CD4-positive, CD25-positive, alpha-beta regulatory T cell (primary cell): ENCODE measurements around the gene NFIC. TPM values are rescaled to one million over a fixed set of nuclear protein-coding genes. Genes with fewer than 3 reads are reported as not detected.

Experiments used
- ATAC-seq, 2 donors: fragments of 150-1000 bp; cut with Tn5 transposase; one replicate each; pipeline ENCODE4 v1.10.0; 2021; ENCODE audit warnings: low read depth in 2 of 2, moderate number of reproducible peaks in 2 of 2, moderate library complexity in 1 of 2
- DNase-seq, 3 donors: peaks; one replicate each; pipeline versions ENCODE4 v3.0.0 to v3.0.0-alpha.2; 2012 to 2022; ENCODE audit warnings: mixed read lengths in 1 of 3
- H3K27ac ChIP-seq: one replicate; pipeline ENCODE4 v1.7.0; 2013; ENCODE audit warnings: mild to moderate bottlenecking, low read length; ENCODE audit not compliant: insufficient read depth, poor library complexity, severe bottlenecking
- H3K27me3 ChIP-seq: one replicate; pipeline ENCODE4 v1.7.0; 2013; ENCODE audit warnings: low read length; ENCODE audit not compliant: control insufficient read depth, insufficient read depth
- H3K36me3 ChIP-seq: one replicate; pipeline ENCODE4 v1.7.0; 2013; ENCODE audit warnings: mild to moderate bottlenecking, low read length, moderate library complexity; ENCODE audit not compliant: control insufficient read depth, insufficient read depth
- H3K4me1 ChIP-seq: 2 replicates; pipeline ENCODE4 v1.7.0; 2013; ENCODE audit warnings: mild to moderate bottlenecking, low read length; ENCODE audit not compliant: insufficient read depth, control insufficient read depth, poor library complexity, severe bottlenecking
- H3K4me3 ChIP-seq: one replicate; pipeline ENCODE4 v1.7.0; 2013; ENCODE audit warnings: low read depth, mild to moderate bottlenecking, low read length, moderate library complexity
- H3K9me3 ChIP-seq, 2 experiments: 1 replicate in 1 of 2; 2 replicates in 1 of 2; pipeline ENCODE4 v1.7.0; 2013; ENCODE audit warnings: low read length in 2 of 2, mild to moderate bottlenecking in 1 of 2, moderate library complexity in 1 of 2; ENCODE audit not compliant: control insufficient read depth in 2 of 2
- H3K27ac Mint-ChIP-seq, 3 donors: one replicate each; pipeline ENCODE4 v1.8.0; 2020 to 2022; ENCODE audit warnings: mild to moderate bottlenecking in 3 of 3, mixed read lengths in 3 of 3, moderate library complexity in 2 of 3
- H3K27me3 Mint-ChIP-seq: one replicate; pipeline ENCODE4 v1.8.0; 2022; ENCODE audit warnings: mild to moderate bottlenecking, mixed read lengths
- H3K36me3 Mint-ChIP-seq: one replicate; pipeline ENCODE4 v1.8.0; 2020; ENCODE audit warnings: mixed read lengths
- H3K4me1 Mint-ChIP-seq, 4 donors: one replicate each; pipeline ENCODE4 v1.8.0; 2020 to 2022; ENCODE audit warnings: mixed read lengths in 4 of 4, mild to moderate bottlenecking in 1 of 4
- H3K4me3 Mint-ChIP-seq, 4 donors: one replicate each; pipeline ENCODE4 v1.8.0; 2020 to 2022; ENCODE audit warnings: mild to moderate bottlenecking in 4 of 4, mixed read lengths in 4 of 4, moderate library complexity in 3 of 4
- H3K9me3 Mint-ChIP-seq, 7 donors: one replicate each; pipeline ENCODE4 v1.8.0; 2020 to 2022; ENCODE audit warnings: mixed read lengths in 7 of 7, mild to moderate bottlenecking in 3 of 7, moderate library complexity in 2 of 7
- polyA plus RNA-seq, 4 donors: library from polyadenylated mRNA; unstranded; fragments of 300-500 nt; fragmentation: Illumina TruSeq; gene quantifications; one replicate each; pipeline ENCODE4 v1.2.3, GENCODE V29; 2021
- total RNA-seq: library from RNA; stranded (reverse); gene quantifications from one replicate; pipeline ENCODE4 v1.2.3, GENCODE V29; 2022

Gene NFIC
- total and polyA plus RNA-seq, 5 donors from 2014 or later: 3.7 to 17.8 (median 4.2) TPM

- Mint-ChIP-seq H3K9me3 (no peaks in the 10 kb centered on the region), H3K27me3 (peaks cover 26% of the 10 kb centered on the region), H3K27ac (peak overlapping the region; percentile 66 to 93 (median 73)), H3K4me1 (peaks cover 0 to 50% (median 15%) of the 10 kb centered on the region in 4 donors), H3K36me3 (no peaks in the 10 kb centered on the region), H3K4me3 (peak overlapping the region; percentile 43 to 88 (median 60))
- peak in 1 of 2 donors; percentile 28 for ATAC-seq
- DNase-seq: no peak
- Histone ChIP-seq H3K27ac (no peak overlapping the region), H3K27me3 (no peaks in the 10 kb centered on the region), H3K4me1 (peaks cover 24% of the 10 kb centered on the region), H3K9me3 (no peaks in the 10 kb centered on the region), H3K4me3 (no peak overlapping the region), H3K36me3 (no peaks in the 10 kb centered on the region)
These were observed 3.2 kb downstream of the NFIC start for GRCh38 chr19:3369337-3370213.

- no peaks in the 10 kb centered on the region for H3K36me3 Mint-ChIP-seq
- no peak overlapping the region for H3K4me3 ChIP-seq
These were observed 3.9 kb downstream of the NFIC start for GRCh38 chr19:3370214-3370720.

GRCh38 chr19:3370728-3371591 is 4.6 kb downstream of the NFIC start:
- H3K4me1 ChIP-seq: peaks cover 16% of the 10 kb centered on the region
- H3K4me3 ChIP-seq: no peak overlapping the region
- Mint-ChIP-seq H3K27ac (no peak overlapping the region), H3K36me3 (no peaks in the 10 kb centered on the region), H3K4me1 (peaks cover 0 to 40% (median 8%) of the 10 kb centered on the region in 4 donors), H3K27me3 (peaks cover 15% of the 10 kb centered on the region), H3K9me3 (no peaks in the 10 kb centered on the region), H3K4me3 (no peak overlapping the region)
- ATAC-seq (no peak), DNase-seq (no peak)
- no peak overlapping the region for H3K27ac ChIP-seq
- H3K27me3 ChIP-seq: no peaks in the 10 kb centered on the region
- H3K9me3 ChIP-seq: no peaks in the 10 kb centered on the region
- no peaks in the 10 kb centered on the region for H3K36me3 ChIP-seq

More at GRCh38 chr19:3370214-3370720, 3.9 kb downstream of the NFIC start:
- H3K27me3 Mint-ChIP-seq: peaks cover 19% of the 10 kb centered on the region
- Histone ChIP-seq H3K9me3 (no peaks in the 10 kb centered on the region), H3K4me1 (peaks cover 23% of the 10 kb centered on the region), H3K36me3 (no peaks in the 10 kb centered on the region), H3K27ac (no peak overlapping the region), H3K27me3 (no peaks in the 10 kb centered on the region)
- peaks cover 0 to 45% (median 11%) of the 10 kb centered on the region in 4 donors for H3K4me1 Mint-ChIP-seq
- DNase-seq (no peak), ATAC-seq (no peak)
- H3K27ac Mint-ChIP-seq: no peak overlapping the region
- no peaks in the 10 kb centered on the region for H3K9me3 Mint-ChIP-seq
- no peak overlapping the region for H3K4me3 Mint-ChIP-seq

DNA sequence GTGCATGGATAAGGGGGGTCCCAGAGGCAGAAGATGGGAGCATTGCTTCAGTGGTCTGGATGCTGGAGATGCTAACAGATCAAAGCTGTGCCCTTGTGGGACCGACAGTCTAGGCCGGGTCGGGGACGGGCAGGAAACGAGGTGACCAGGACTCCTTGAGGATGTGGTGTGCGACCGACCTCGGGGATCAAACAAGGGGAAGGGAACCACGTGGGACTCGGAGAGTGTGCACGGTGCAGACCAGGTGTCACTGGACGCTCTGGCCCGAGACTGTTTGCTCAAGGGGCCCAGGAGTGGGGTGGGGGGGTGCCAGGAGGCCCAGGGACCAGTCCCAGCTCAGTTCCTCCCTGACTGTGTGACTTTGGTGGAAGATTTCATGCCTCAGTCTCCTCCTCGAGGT is 6.0 kb downstream of the NFIC start:
- Histone ChIP-seq H3K36me3 (no peaks in the 10 kb centered on the region), H3K27ac (no peak overlapping the region)
- H3K27ac Mint-ChIP-seq: no peak overlapping the region

GRCh38 chr19:3373971-3374368 is 7.6 kb downstream of the NFIC start:
- H3K27me3 Mint-ChIP-seq: peaks cover 11% of the 10 kb centered on the region
- Histone ChIP-seq H3K36me3 (no peaks in the 10 kb centered on the region), H3K9me3 (no peaks in the 10 kb centered on the region), H3K4me1 (no peaks in the 10 kb centered on the region), H3K27me3 (no peaks in the 10 kb centered on the region), H3K27ac (no peak overlapping the region), H3K4me3 (no peak overlapping the region)
- ATAC-seq: no peak
- DNase-seq: no peak
- H3K36me3 Mint-ChIP-seq: no peaks in the 10 kb centered on the region
- H3K9me3 Mint-ChIP-seq: no peaks in the 10 kb centered on the region
- H3K27ac Mint-ChIP-seq: no peak overlapping the region
- no peak overlapping the region for H3K4me3 Mint-ChIP-seq
- H3K4me1 Mint-ChIP-seq: peaks cover 0 to 26% (median 4%) of the 10 kb centered on the region in 4 donors

More for the DNA sequence above, 6.0 kb downstream of the NFIC start:
- H3K9me3 ChIP-seq: no peaks in the 10 kb centered on the region
- H3K4me3 ChIP-seq: no peak overlapping the region
- H3K4me1 Mint-ChIP-seq: peaks cover 0 to 40% (median 8%) of the 10 kb centered on the region in 4 donors
- no peak for ATAC-seq
- no peaks in the 10 kb centered on the region for H3K9me3 Mint-ChIP-seq
- no peak overlapping the region for H3K4me3 Mint-ChIP-seq
- no peaks in the 10 kb centered on the region for H3K36me3 Mint-ChIP-seq
- peaks cover 15% of the 10 kb centered on the region for H3K27me3 Mint-ChIP-seq
- H3K4me1 ChIP-seq: peaks cover 4% of the 10 kb centered on the region
- DNase-seq: no peak
- no peaks in the 10 kb centered on the region for H3K27me3 ChIP-seq

DNA sequence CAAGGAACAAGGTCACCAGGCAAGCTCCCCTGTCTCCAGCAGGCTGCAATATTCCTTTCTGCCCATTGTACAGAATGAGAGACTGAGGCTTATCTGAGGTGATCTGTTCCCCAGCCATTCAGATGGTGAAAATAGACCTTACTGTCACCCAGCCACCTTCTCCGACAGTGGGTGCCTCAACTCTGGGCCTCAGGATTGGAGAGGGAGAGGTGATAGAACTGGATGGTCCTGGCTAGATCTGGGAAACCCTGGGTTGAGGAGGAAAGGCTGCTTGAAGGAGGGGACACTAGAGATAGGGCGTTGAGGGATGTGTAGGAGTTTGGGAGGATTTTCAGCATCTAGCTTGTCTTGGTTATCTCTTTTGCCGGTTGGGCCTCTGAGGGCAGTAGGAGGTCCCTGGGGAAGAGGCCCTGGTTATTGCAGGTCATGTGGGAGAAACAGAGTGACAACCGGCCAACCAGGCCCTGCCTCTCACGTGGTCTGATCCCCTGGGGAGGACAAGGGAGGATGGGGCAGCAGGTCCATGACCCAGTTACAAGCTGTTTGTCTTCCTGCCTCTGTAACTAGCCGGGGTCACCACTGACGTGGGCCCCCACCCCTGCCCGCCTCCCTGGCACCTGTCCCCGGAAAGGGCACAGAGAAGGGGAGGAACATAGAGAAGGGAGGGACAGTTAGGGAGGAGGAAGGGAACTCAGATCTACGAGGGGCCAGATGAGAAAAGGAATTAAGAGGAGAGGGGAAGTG is 8.2 kb downstream of the NFIC start:
- H3K36me3 Mint-ChIP-seq: no peaks in the 10 kb centered on the region
- DNase-seq (no peak), ATAC-seq (no peak)
- Histone ChIP-seq H3K36me3 (no peaks in the 10 kb centered on the region), H3K27me3 (no peaks in the 10 kb centered on the region), H3K27ac (no peak overlapping the region), H3K4me3 (no peak overlapping the region), H3K9me3 (no peaks in the 10 kb centered on the region), H3K4me1 (no peaks in the 10 kb centered on the region)
- peaks cover 0 to 23% (median 3%) of the 10 kb centered on the region in 4 donors for H3K4me1 Mint-ChIP-seq
- H3K27me3 Mint-ChIP-seq: peaks cover 10% of the 10 kb centered on the region
- H3K9me3 Mint-ChIP-seq: no peaks in the 10 kb centered on the region
- H3K27ac Mint-ChIP-seq: no peak overlapping the region
- H3K4me3 Mint-ChIP-seq: no peak overlapping the region
